Endothelial cell (in vitro differentiated cells): ENCODE data around the gene BMERB1. TPM values are rescaled to one million over a fixed set of nuclear protein-coding genes. Genes with fewer than 3 reads are reported as not detected.
"Not testable (repeated sequence)": the region's sequence is repeated elsewhere in the genome, so short reads cannot be mapped to it uniquely, and the experiment has no call there.

Experiments
- DNase-seq: peaks from one replicate; pipeline ENCODE4 v3.0.0; 2021; ENCODE audit warnings: low spot score
- H3K27ac Mint-ChIP-seq: one replicate; pipeline ENCODE4 v1.8.0; 2021; ENCODE audit warnings: mixed read lengths, inconsistent platforms; ENCODE audit not compliant: unreplicated experiment
- H3K27me3 Mint-ChIP-seq: one replicate; pipeline ENCODE4 v1.8.0; 2021; ENCODE audit warnings: mild to moderate bottlenecking, moderate library complexity, mixed read lengths, inconsistent platforms; ENCODE audit not compliant: unreplicated experiment
- H3K36me3 Mint-ChIP-seq: one replicate; pipeline ENCODE4 v1.8.0; 2021; ENCODE audit warnings: mild to moderate bottlenecking, low read depth, mixed read lengths, inconsistent platforms; ENCODE audit not compliant: unreplicated experiment
- H3K4me1 Mint-ChIP-seq: one replicate; pipeline ENCODE4 v1.8.0; 2021; ENCODE audit warnings: mild to moderate bottlenecking, mixed read lengths, inconsistent platforms; ENCODE audit not compliant: unreplicated experiment
- H3K4me3 Mint-ChIP-seq: one replicate; pipeline ENCODE4 v1.8.0; 2021; ENCODE audit warnings: mild to moderate bottlenecking, mixed read lengths, inconsistent platforms; ENCODE audit not compliant: unreplicated experiment
- H3K9me3 Mint-ChIP-seq: one replicate; pipeline ENCODE4 v1.8.0; 2021; ENCODE audit warnings: mixed read lengths, inconsistent platforms; ENCODE audit not compliant: unreplicated experiment
- total RNA-seq: library from RNA; stranded (reverse); fragmentation: NEBNext Ultra II Directional; extraction: Animal tissue kit (Norgen Biotek cat#: 25700); gene quantifications from one replicate; pipeline ENCODE4 v1.2.1, GENCODE V29; 2021; ENCODE audit not compliant: unreplicated experiment
- TF ChIP-seq, protein P1 (sequence below): fragments of 200-600 bp; sonication (generic); IDR thresholded peaks from one replicate; pipeline ENCODE4 v1.5.0; 2021; ENCODE audit warnings: antibody characterized with exemption; ENCODE audit not compliant: unreplicated experiment

BMERB1 gene
- total RNA-seq, 1 donor from 2014 or later = 9.9 TPM

DNA sequence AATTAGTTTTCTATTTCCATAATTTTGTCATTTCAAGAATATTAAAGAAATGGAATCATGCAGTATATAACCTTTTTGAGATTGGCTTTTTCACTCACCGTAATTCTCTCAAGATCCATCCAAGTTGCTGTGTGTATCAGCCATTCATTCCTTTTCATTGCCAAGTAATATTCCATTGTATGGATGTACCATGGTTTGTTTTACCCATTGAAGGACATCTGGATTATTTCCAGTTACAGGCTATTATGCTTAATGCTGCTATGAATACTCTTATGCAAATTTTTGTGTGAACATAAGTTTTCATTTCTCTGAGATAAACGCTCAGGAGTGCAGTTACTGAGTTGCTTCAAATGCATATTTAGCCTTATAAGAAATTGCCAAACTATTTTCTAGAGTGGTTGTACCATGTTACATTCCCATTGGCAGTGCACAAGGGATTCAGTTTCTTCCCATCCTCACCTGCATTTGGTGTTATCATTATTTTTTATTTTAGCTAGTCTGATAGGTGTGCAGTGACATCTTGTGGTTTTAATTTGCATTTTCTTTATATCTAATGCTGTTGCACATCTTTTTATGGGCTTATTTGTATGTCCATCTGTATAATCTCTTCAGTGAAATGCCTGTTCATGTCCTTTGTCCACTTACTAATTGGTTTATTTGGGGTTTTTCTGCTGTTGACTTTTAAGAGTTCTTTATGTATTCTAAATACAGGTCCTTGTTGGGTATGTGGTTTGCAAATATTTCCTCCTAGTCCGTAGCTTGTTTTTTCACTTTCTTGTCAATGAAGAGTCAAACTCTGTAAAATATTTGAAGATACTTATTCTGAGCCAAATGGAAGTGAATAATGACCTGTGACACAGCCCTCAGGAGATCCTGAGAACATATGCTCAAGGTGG lies 32.7 kb downstream of the BMERB1 start:
- TF ChIP-seq, protein P1, sequence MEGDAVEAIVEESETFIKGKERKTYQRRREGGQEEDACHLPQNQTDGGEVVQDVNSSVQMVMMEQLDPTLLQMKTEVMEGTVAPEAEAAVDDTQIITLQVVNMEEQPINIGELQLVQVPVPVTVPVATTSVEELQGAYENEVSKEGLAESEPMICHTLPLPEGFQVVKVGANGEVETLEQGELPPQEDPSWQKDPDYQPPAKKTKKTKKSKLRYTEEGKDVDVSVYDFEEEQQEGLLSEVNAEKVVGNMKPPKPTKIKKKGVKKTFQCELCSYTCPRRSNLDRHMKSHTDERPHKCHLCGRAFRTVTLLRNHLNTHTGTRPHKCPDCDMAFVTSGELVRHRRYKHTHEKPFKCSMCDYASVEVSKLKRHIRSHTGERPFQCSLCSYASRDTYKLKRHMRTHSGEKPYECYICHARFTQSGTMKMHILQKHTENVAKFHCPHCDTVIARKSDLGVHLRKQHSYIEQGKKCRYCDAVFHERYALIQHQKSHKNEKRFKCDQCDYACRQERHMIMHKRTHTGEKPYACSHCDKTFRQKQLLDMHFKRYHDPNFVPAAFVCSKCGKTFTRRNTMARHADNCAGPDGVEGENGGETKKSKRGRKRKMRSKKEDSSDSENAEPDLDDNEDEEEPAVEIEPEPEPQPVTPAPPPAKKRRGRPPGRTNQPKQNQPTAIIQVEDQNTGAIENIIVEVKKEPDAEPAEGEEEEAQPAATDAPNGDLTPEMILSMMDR = no peak
- Mint-ChIP-seq H3K4me1 (no peaks in the 10 kb centered on the region), H3K27ac (no peak overlapping the region), H3K9me3 (no peaks in the 10 kb centered on the region), H3K4me3 (no peak overlapping the region), H3K27me3 (no peaks in the 10 kb centered on the region), H3K36me3 (no peaks in the 10 kb centered on the region)
- DNase-seq = no peak

GRCh38 chr16:15476971-15477370 lies 42.6 kb downstream of the BMERB1 start:
- H3K9me3 Mint-ChIP-seq, H3K4me3 Mint-ChIP-seq, H3K36me3 Mint-ChIP-seq, H3K27me3 Mint-ChIP-seq, H3K27ac Mint-ChIP-seq, H3K4me1 Mint-ChIP-seq, DNase-seq: not testable (repeated sequence)

DNA sequence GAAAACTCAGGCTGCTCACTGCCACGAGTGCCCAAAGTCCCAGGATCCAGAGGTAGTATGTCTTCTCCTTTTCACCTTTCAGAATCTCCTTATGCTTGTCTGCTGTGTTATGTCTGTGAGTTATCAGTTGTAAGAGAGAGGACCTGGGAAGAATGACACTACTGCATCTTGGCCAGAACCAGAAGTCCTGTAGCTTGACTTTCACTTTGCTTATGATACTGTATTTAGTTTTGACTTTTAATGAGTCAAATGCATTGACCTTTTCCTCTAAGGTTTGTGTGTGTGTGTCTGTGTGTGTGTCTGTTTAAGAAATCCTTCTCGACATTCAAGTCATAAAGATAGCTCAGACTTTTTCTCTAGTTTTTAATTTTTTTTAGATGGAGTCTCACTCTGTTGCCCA lies 43.4 kb downstream of the BMERB1 start:
- Mint-ChIP-seq H3K36me3 (no peaks in the 10 kb centered on the region), H3K9me3 (no peaks in the 10 kb centered on the region), H3K27me3 (no peaks in the 10 kb centered on the region), H3K27ac (no peak overlapping the region), H3K4me1 (peaks cover 5% of the 10 kb centered on the region), H3K4me3 (no peak overlapping the region)
- TF ChIP-seq, protein P1 = no peak
- no peak for DNase-seq

- DNase-seq = peak; percentile 6
- Mint-ChIP-seq H3K9me3 (no peaks in the 10 kb centered on the region), H3K4me1 (peaks cover 5% of the 10 kb centered on the region), H3K27ac (no peak overlapping the region), H3K36me3 (no peaks in the 10 kb centered on the region), H3K27me3 (no peaks in the 10 kb centered on the region), H3K4me3 (no peak overlapping the region)
- TF ChIP-seq, protein P1 = no peak
Measured at GRCh38 chr16:15482068-15482747, 47.8 kb downstream of the BMERB1 start.

DNA sequence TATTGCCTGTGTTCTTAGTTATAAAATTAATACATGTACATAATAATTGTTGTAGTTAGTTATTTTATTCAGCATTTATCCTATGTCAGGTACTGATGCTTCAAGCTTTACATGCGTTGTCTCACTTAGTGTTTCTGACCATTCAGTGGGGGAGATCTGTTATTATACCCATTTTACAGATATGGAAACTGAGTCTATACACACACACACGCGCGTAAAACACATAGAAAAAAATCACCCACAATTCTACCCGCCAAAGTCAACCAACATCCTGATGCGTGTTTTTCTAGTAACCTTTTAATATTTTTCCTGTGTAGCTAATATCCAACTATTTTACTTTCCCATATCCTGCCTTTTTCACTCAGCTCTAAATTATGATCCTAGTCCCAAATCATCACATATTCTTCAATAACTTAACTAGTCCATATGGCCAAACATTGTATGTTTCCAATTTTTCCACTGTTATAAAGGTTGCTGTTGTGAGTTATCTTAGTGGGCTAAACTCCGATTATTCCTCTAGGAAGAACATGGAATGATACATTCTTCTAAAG lies 48.4 kb downstream of the BMERB1 start:
- no peak for DNase-seq
- H3K4me1 Mint-ChIP-seq = peaks cover 5% of the 10 kb centered on the region
- H3K27ac Mint-ChIP-seq = no peak overlapping the region
- no peak overlapping the region for H3K4me3 Mint-ChIP-seq
- no peaks in the 10 kb centered on the region for H3K9me3 Mint-ChIP-seq
- H3K36me3 Mint-ChIP-seq = no peaks in the 10 kb centered on the region
- H3K27me3 Mint-ChIP-seq = no peaks in the 10 kb centered on the region
- TF ChIP-seq, protein P1 = no peak
